GM19328 (cell line): ENCODE measurements around the gene RASSF7.
"Not testable (repeated sequence)": the region's sequence is repeated elsewhere in the genome, so short reads cannot be mapped to it uniquely, and the experiment has no call there.

Experiments
- ATAC-seq: cut with Tn5 transposase; IDR thresholded peaks from one replicate; pipeline ENCODE4 v1.9.1; 2021; ENCODE audit warnings: mild to moderate bottlenecking, moderate library complexity; ENCODE audit not compliant: unreplicated experiment

RASSF7 gene

GRCh38 chr11:560305-561147, at the start of gene RASSF7, which contains the start of gene LMNTD2:
Gene RASSF7 (plus strand): TSS chr11:560970. CDS start chr11:561769, 799 bp downstream.
Gene LMNTD2 (minus strand): TSS chr11:560738. CDS start chr11:560716, 22 bp downstream.
- peak; percentile 86 for ATAC-seq

- no peak for ATAC-seq
Observed at GRCh38 chr11:512761-513595, 47.8 kb upstream of the RASSF7 start.

GRCh38 chr11:514606-515005, 46.2 kb upstream of the RASSF7 start:
- ATAC-seq, result no peak

- ATAC-seq, result no peak
Observed at GRCh38 chr11:515131-515530, 45.6 kb upstream of the RASSF7 start.

GRCh38 chr11:516400-516799, 44.4 kb upstream of the RASSF7 start:
- ATAC-seq, result no peak

GRCh38 chr11:516918-517685, 43.7 kb upstream of the RASSF7 start:
- ATAC-seq, result not testable (repeated sequence)

- peak; percentile 88 for ATAC-seq
Observed at GRCh38 chr11:518463-519202, 42.1 kb upstream of the RASSF7 start.

GRCh38 chr11:520428-521176, 40.2 kb upstream of the RASSF7 start:
- ATAC-seq, result no peak

- ATAC-seq, result no peak
Observed at GRCh38 chr11:521177-521688, 39.5 kb upstream of the RASSF7 start.

GRCh38 chr11:526192-526591, 34.6 kb upstream of the RASSF7 start:
- ATAC-seq, result no peak

- ATAC-seq, result no peak
Observed at GRCh38 chr11:528166-528814, 32.5 kb upstream of the RASSF7 start.

- no peak for ATAC-seq
Observed at GRCh38 chr11:528815-529727, 31.7 kb upstream of the RASSF7 start.

- no peak for ATAC-seq
Observed at GRCh38 chr11:529728-530411, 30.9 kb upstream of the RASSF7 start.

- no peak for ATAC-seq
Observed at GRCh38 chr11:530960-531831, 29.6 kb upstream of the RASSF7 start.

GRCh38 chr11:531919-532526, 28.7 kb upstream of the RASSF7 start:
- no peak for ATAC-seq

- no peak for ATAC-seq
Observed at GRCh38 chr11:532527-532985, 28.2 kb upstream of the RASSF7 start.
